NCI-H748 (cell line): ENCODE results near the gene CALD1.

Source experiments
- DNase-seq: peaks from one replicate; lab custom pipeline; 2025; ENCODE audit not compliant: unreplicated experiment; lab: John Stamatoyannopoulos, UW

Gene CALD1, protein sequence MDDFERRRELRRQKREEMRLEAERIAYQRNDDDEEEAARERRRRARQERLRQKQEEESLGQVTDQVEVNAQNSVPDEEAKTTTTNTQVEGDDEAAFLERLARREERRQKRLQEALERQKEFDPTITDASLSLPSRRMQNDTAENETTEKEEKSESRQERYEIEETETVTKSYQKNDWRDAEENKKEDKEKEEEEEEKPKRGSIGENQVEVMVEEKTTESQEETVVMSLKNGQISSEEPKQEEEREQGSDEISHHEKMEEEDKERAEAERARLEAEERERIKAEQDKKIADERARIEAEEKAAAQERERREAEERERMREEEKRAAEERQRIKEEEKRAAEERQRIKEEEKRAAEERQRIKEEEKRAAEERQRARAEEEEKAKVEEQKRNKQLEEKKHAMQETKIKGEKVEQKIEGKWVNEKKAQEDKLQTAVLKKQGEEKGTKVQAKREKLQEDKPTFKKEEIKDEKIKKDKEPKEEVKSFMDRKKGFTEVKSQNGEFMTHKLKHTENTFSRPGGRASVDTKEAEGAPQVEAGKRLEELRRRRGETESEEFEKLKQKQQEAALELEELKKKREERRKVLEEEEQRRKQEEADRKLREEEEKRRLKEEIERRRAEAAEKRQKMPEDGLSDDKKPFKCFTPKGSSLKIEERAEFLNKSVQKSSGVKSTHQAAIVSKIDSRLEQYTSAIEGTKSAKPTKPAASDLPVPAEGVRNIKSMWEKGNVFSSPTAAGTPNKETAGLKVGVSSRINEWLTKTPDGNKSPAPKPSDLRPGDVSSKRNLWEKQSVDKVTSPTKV

DNA sequence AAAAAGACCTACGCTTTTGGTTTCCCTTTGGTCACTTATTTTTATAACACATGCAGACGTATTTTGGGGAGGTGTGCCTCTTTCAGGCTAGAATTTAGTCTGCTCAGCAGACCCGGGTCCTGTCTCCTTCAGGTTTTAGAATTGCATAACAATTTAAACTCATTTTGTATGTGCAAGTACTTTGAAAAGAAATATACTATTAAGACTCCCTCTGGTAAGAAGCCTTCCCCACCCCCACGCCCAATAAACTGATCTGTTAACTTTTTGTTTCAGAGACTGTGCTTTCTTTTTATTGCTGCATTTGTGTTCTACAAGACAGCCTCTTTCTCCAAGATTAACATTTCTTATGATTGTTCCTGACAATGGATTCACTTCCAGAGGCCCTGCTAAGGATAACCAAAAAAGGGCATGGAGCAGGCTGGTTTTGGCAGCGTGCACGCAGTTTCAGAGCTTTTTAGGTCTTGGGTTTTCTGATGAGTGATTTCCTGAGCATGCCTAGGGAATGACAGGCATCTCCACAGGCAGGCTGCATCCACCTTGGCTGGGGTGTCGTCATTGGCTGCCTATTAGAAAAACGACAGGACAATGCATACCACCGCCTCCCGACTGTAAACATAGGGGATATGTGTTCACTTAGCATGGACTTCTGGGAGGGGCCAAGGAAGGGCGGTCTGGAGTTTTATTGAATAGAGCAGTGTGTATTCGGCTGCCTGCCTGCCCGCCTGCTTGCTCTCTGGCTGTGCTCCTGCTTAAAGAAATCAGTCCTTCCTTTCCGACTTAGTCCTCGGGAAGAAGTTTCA, at the start of gene CALD1:
TSS of gene CALD1 (plus strand) at position 694 of the 800 bp plus-strand sequence. CDS start 88,100 bp downstream, outside the sequence.
- DNase-seq: peak; percentile 60

DNA sequence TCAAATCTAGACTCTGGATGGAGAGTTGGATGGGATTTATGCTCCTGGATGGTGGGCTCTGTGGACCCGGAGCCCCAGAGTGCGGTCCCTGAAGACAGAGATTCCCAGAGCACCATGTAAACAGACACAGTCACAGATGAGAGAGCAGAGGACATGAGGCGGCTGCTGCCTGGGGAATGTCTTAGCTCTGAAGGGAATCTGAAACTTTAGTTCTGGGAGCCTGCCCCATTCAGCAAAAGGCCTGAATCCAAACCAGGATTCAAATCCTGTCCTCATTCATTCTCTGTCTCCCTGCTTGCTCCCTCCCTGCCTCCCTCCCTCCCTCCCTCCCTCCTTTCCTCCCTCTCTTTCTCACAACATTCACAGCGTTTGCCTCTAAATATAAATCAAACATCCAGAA, 49.5 kb upstream of the CALD1 start:
- DNase-seq: no peak

GRCh38 chr7:134730411-134730829, 49.0 kb upstream of the CALD1 start:
- DNase-seq: no peak

GRCh38 chr7:134731616-134732015, 47.8 kb upstream of the CALD1 start:
- no peak for DNase-seq

DNA sequence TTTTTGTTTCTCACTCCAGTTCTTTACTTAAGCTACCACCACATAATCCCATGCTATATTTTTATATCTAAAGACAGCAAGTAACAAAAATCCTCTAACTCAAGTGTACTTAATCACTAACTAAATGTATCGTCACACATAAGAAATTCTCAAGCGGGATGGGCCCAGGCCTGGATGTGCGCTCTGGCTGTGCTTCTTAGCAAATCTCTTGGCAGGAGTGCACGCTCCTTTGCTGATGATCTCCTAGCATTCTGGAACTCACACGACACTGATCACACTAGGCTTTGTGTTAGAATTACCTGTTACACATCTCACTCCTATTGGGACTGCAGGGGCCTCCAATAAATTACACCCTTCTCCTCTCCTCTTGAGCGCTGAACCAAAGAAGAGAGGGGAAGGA, 46.7 kb upstream of the CALD1 start:
- DNase-seq: no peak

DNA sequence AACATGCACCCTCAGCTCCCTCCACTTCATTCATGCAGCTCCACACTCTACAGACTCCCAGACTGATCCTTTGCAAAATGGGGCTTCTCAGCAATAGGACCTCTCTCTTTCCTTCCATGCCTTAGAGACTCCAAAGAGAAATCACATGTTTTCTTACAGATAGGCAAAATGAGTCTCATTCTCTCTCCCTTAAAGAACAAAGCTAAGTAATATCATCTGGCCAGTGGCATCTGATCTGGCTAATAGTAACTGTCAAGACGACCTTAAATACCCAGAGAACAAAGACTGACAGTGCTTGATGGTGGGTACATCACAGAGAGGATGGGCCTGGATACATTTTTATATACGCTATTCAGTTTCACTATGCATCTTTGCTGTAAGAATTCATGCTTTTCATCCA, 43.1 kb upstream of the CALD1 start:
- DNase-seq: no peak

DNA sequence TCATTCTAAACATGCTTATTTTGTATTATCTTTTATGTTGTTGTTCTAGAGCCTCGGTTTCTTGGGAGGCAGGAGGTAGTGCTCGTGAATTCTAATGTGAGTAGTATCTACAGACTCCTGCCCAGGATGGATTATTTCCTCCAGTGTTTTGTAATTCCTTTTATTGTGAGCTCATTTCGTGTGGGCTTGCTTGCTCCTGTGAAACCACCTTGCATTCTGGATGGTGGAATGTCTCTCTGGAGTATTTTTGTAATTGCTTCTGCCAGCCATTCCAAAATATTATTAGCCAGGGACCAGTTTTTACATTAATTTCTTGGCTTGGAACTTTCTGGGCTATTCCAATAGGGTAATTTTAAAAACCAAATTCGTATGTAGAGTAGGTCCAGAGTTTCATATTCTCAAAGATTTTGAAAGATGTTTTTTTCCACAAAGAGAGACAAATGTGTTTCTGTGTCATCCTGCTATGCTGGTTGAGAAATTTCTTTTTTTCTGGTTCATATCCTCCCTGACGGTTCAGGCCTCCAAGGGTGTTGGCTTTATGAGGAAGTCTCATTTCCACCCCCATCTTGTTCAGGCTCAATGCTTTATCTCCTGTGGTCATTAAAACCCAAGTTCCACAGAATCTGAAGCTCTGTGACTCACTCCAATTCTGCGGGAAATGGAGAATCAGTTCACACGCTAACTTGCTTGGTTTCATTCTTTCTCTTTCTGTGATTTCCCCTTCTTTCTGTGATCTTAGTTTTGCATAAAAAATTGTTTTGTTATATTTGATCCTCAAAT, 41.7 kb upstream of the CALD1 start:
- no peak for DNase-seq

DNA sequence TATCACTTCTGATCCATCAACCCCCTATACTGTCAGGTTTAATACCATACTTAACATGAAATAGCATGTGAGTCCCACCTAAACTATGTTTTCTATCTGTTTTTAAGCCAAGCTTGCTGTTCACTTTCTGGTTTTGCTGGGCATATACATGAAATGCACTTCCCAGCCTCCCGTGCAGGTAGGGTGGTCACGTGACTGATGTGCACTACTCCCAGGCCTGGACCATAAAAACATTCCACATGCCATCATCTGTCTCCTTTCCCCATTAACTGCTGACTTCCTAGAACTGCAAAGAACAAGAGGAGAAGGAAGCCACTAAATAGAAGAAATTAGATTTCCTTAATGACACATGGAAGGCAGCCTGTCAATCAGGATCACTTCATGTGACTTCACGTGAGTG, 40.1 kb upstream of the CALD1 start:
- DNase-seq: no peak

GRCh38 chr7:134740376-134740775, 39.1 kb upstream of the CALD1 start:
- DNase-seq: no peak

DNA sequence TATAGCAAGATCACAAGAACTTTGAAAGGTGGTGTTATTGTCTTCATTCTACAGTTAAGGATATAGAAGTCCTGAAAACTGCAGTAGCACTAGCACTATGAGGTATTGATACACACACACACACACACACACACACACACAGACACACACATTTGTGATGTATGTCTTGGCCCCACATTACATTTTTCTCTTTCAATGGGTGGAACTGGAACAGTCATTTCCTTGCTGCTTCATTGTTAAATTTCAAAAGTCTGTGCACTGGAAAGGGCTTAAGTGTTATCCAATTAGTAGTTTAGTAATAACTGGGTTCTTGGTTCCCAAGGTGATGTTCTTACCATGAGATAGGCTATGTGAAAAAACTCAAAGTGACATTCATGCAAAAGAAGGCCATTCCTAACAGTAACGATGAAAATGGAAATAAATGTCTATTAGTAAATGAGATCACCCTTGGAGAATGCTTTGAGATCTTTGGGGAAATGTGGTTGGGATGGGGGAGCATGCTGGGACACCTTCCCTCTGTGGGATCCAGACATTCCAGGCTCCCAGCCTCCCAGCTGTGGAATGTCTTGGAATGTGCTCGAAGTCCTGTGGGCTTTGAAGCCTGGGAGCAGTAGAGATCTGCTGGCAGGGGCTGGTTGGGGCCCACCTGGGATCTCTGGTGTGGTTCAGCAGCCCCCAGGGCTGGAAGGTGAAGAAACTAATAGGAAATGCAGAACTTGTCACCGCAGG, 37.4 kb upstream of the CALD1 start:
- no peak for DNase-seq

- DNase-seq: no peak
Observed at GRCh38 chr7:134742688-134743350, 36.6 kb upstream of the CALD1 start.

- DNase-seq: no peak
Observed at GRCh38 chr7:134744569-134744968, 34.9 kb upstream of the CALD1 start.

DNA sequence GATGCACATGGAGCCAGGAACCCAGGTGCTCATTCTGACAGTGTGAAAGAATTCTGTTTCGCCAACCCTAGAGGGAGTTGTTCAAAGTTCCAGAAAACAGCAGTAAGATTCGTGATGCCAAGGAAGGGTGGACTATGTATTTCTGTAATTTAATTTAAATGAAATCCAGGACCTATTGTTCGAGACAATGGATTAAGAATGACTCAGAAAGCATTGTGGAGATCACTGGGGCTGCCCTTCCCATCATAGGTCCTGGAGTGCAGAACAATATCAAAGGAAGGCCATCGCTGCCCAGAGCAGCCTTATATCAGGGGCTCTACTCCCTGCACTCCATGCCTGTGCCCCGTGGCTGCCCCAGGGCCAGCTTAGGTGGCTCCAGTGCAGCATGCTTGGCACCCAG, 32.1 kb upstream of the CALD1 start:
- no peak for DNase-seq

DNA sequence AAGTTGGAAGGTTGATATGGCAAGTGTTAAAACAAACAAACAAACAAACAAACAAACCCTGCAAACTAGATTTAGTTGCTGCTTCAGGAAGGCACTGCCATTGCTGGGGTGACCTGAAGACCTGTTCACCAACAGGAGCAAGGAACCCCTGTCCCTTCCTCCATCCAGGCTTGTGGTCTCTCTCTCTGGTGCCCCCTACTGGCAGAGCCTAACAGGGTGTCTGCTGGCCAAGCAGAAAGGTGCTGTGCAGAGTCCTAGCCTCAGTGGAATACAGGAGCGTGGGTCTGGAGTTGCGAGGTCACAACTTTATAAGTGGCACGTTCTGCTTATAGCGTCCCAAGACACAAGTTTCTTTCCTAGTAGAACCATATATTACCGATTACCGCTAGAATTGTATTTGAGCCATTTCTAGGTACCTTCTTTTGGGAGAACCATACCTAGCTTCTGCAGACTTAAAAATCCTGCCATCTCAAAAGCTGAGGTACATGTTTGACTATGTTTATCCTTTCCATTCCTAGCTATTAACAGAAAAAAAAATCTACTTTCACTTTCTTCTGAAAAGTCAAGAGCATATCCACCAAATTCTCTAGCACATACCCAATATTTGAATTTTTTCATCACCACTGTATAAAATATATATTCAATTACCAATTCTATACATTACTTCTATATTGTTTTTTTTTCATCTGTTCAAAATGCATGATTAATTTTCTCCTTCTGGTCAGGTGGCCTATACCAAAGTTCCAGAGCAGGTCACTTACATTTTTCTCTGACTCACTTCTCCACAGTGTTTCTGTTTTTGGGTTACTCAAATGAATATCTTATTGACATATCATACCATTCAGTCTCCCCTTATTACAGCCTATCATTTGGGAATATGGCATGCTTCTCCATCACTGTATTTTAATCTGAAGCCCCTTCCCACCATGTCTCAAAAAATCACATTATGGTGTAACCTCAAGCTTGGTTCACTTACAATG, 29.1 kb upstream of the CALD1 start:
- peak; percentile 38 for DNase-seq

- no peak for DNase-seq
Observed at GRCh38 chr7:134752006-134752760, 27.3 kb upstream of the CALD1 start.

DNA sequence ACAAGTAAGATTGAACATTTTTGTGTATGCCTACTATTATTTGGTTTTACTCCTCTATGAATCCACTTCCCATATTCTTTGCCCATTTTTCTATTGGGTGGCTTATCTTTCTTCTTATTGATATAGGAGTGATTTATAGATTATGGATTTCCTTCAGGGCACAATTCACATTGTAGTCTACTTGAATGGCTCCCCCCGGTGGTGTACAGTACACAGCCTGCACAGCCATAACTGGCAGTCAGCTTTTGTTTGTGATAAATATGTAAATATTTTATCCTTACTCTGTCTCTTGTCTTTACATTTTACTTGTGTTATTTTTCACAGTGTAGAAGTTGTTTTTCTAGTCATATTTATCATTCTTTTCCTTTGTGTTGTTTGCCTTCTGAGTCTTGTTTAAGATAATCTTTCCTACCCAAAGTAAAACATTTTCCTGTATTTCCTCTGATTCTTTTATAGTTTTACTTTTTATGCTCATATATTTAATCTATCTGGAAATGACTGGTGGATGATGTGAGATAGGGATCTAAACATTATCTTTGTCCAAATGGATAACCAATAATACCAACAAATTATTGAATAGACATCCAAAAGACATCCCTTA, 23.9 kb upstream of the CALD1 start:
- DNase-seq: no peak

- DNase-seq: no peak
Observed at GRCh38 chr7:134757938-134758337, 21.5 kb upstream of the CALD1 start.
